SK-N-MC (cell line): ENCODE results near the gene SLC22A7.

Experiments used
- EZH2 ChIP-seq: fragments of 200-600 bp; sonication (generic); IDR thresholded peaks from one replicate; pipeline ENCODE4 v1.6.1; 2017; ENCODE audit warnings: antibody characterized with exemption
- FOXP2 ChIP-seq: optimal IDR thresholded peaks from 2 replicates; pipeline ENCODE3; 2011; ENCODE audit warnings: mild to moderate bottlenecking, moderate library complexity; ENCODE audit not compliant: insufficient read depth; ENCODE audit errors: extremely low read length, control extremely low read depth
- POLR2AphosphoS5 ChIP-seq: IDR thresholded peaks from 2 replicates; pipeline ENCODE4 v1.6.1; 2012; ENCODE audit warnings: mild to moderate bottlenecking, low read depth, low read length, borderline replicate concordance

- no peak for TF ChIP-seq EZH2
- no peak for TF ChIP-seq POLR2AphosphoS5
- no peak for TF ChIP-seq FOXP2
Measured at GRCh38 chr6:43263314-43264178, 34.5 kb upstream of the SLC22A7 start.
